Central memory CD8-positive, alpha-beta T cell (primary cell): ENCODE results near the gene HRH4.

Experiments used
- ATAC-seq: fragments of 150-1000 bp; cut with Tn5 transposase; replicated peaks from 2 replicates; pipeline ENCODE4 v1.10.0; 2022; ENCODE audit warnings: mild to moderate bottlenecking, moderate FRiP score, moderate number of reproducible peaks; ENCODE audit not compliant: poor library complexity, severe bottlenecking; ENCODE audit errors: extremely low read depth
- DNase-seq, 2 donors: peaks; one replicate each; pipeline ENCODE4 v3.0.0; 2021; ENCODE audit warnings: low spot score in 2 of 2
- H3K27ac Mint-ChIP-seq: one replicate; pipeline ENCODE4 v1.8.0; 2022; ENCODE audit warnings: low read depth, mild to moderate bottlenecking, moderate library complexity, mixed read lengths
- H3K27me3 Mint-ChIP-seq: one replicate; pipeline ENCODE4 v1.8.0; 2022; ENCODE audit warnings: mixed read lengths
- H3K36me3 Mint-ChIP-seq: one replicate; pipeline ENCODE4 v1.8.0; 2022; ENCODE audit warnings: mild to moderate bottlenecking, moderate library complexity, mixed read lengths; ENCODE audit not compliant: insufficient read depth
- H3K4me1 Mint-ChIP-seq: one replicate; pipeline ENCODE4 v1.8.0; 2022; ENCODE audit warnings: mixed read lengths
- H3K4me3 Mint-ChIP-seq: one replicate; pipeline ENCODE4 v1.8.0; 2022; ENCODE audit warnings: mild to moderate bottlenecking, moderate library complexity, mixed read lengths
- H3K9me3 Mint-ChIP-seq: one replicate; pipeline ENCODE4 v1.8.0; 2022; ENCODE audit warnings: mixed read lengths

Gene HRH4, protein sequence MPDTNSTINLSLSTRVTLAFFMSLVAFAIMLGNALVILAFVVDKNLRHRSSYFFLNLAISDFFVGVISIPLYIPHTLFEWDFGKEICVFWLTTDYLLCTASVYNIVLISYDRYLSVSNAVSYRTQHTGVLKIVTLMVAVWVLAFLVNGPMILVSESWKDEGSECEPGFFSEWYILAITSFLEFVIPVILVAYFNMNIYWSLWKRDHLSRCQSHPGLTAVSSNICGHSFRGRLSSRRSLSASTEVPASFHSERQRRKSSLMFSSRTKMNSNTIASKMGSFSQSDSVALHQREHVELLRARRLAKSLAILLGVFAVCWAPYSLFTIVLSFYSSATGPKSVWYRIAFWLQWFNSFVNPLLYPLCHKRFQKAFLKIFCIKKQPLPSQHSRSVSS

DNA sequence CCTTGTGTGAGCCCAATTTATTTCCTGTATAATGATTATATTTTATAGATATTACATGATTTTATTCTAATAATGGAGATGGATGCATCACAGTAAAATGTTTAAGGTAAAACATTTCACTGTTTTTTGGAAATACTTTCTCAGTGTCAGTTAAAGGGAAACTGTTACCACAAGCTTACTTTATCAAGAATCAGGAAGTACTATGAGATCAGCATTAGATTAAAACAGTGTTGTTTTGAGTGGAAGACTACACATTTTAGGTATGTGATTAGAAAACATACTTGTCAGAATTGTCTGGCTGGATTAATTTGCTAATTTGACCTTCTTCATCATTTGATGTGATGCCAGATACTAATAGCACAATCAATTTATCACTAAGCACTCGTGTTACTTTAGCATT lies at the start of gene HRH4:
HRH4 (plus strand) TSS at position 250 of the 400 bp plus-strand sequence; CDS start at position 342, 92 bp downstream.
- Mint-ChIP-seq H3K4me3 (no peak within 1 kb of the TSS), H3K9me3 (no peaks in the 10 kb centered on the region), H3K4me1 (peaks cover 6% of the 10 kb centered on the region), H3K36me3 (peaks cover 3% of the 10 kb centered on the region), H3K27ac (no peak within 1 kb of the TSS), H3K27me3 (peaks cover 8% of the 10 kb centered on the region)
- ATAC-seq = no peak
- no peak for DNase-seq

GRCh38 chr18:24413148-24413547 lies 47.3 kb upstream of the HRH4 start:
- DNase-seq (no peak), ATAC-seq (no peak)
- no peak overlapping the region for H3K27ac Mint-ChIP-seq
- peaks cover 33% of the 10 kb centered on the region for H3K27me3 Mint-ChIP-seq
- H3K36me3 Mint-ChIP-seq = no peaks in the 10 kb centered on the region
- no peaks in the 10 kb centered on the region for H3K9me3 Mint-ChIP-seq
- H3K4me1 Mint-ChIP-seq = no peaks in the 10 kb centered on the region
- no peak overlapping the region for H3K4me3 Mint-ChIP-seq

GRCh38 chr18:24414349-24415003 lies 46.0 kb upstream of the HRH4 start:
- peaks cover 31% of the 10 kb centered on the region for H3K27me3 Mint-ChIP-seq
- H3K27ac Mint-ChIP-seq = no peak overlapping the region
- no peak overlapping the region for H3K4me3 Mint-ChIP-seq
- no peaks in the 10 kb centered on the region for H3K36me3 Mint-ChIP-seq
- no peaks in the 10 kb centered on the region for H3K4me1 Mint-ChIP-seq
- ATAC-seq (no peak), DNase-seq (no peak)
- no peaks in the 10 kb centered on the region for H3K9me3 Mint-ChIP-seq

- H3K9me3 Mint-ChIP-seq = no peaks in the 10 kb centered on the region
- no peak for ATAC-seq
- no peak for DNase-seq
- H3K36me3 Mint-ChIP-seq = no peaks in the 10 kb centered on the region
- H3K4me1 Mint-ChIP-seq = no peaks in the 10 kb centered on the region
- no peak overlapping the region for H3K4me3 Mint-ChIP-seq
- peaks cover 46% of the 10 kb centered on the region for H3K27me3 Mint-ChIP-seq
- peak overlapping the region; percentile 30 for H3K27ac Mint-ChIP-seq
These were observed 43.0 kb upstream of the HRH4 start for GRCh38 chr18:24417480-24417879.

GRCh38 chr18:24420551-24420950 lies 39.9 kb upstream of the HRH4 start:
- Mint-ChIP-seq H3K9me3 (no peaks in the 10 kb centered on the region), H3K27ac (no peak overlapping the region), H3K27me3 (peaks cover 57% of the 10 kb centered on the region), H3K4me1 (no peaks in the 10 kb centered on the region), H3K4me3 (no peak overlapping the region), H3K36me3 (peaks cover 1% of the 10 kb centered on the region)
- DNase-seq = no peak
- no peak for ATAC-seq

DNA sequence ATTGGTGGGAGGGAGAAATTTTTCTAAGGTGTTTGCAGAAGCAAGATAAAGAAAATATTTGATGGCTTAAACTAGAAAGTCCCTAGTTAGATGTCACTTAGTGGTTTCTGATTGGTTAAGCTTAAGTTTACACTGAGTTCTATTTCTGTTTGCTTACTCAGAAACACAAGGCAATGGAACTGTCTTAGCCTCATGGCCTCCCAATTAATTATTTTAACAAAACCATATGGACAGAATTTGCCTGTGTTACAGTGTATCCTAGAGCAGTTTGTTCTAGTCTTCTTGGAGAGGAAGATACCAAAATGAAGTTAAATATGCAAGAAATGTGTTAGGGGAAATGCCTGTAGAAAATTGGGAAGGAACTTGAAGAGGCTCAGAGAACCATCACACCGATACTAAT lies 38.6 kb upstream of the HRH4 start:
- Mint-ChIP-seq H3K36me3 (peaks cover 3% of the 10 kb centered on the region), H3K4me3 (no peak overlapping the region), H3K4me1 (peaks cover under 1% of the 10 kb centered on the region), H3K9me3 (no peaks in the 10 kb centered on the region), H3K27ac (no peak overlapping the region), H3K27me3 (peaks cover 57% of the 10 kb centered on the region)
- no peak for DNase-seq
- ATAC-seq = no peak

- ATAC-seq = no peak
- peaks cover 34% of the 10 kb centered on the region for H3K27me3 Mint-ChIP-seq
- H3K4me1 Mint-ChIP-seq = peaks cover 12% of the 10 kb centered on the region
- no peaks in the 10 kb centered on the region for H3K9me3 Mint-ChIP-seq
- H3K27ac Mint-ChIP-seq = no peak overlapping the region
- H3K4me3 Mint-ChIP-seq = peak overlapping the region; percentile 84
- DNase-seq = no peak
- peaks cover 7% of the 10 kb centered on the region for H3K36me3 Mint-ChIP-seq
These were observed 34.4 kb upstream of the HRH4 start for GRCh38 chr18:24426073-24426397.

DNA sequence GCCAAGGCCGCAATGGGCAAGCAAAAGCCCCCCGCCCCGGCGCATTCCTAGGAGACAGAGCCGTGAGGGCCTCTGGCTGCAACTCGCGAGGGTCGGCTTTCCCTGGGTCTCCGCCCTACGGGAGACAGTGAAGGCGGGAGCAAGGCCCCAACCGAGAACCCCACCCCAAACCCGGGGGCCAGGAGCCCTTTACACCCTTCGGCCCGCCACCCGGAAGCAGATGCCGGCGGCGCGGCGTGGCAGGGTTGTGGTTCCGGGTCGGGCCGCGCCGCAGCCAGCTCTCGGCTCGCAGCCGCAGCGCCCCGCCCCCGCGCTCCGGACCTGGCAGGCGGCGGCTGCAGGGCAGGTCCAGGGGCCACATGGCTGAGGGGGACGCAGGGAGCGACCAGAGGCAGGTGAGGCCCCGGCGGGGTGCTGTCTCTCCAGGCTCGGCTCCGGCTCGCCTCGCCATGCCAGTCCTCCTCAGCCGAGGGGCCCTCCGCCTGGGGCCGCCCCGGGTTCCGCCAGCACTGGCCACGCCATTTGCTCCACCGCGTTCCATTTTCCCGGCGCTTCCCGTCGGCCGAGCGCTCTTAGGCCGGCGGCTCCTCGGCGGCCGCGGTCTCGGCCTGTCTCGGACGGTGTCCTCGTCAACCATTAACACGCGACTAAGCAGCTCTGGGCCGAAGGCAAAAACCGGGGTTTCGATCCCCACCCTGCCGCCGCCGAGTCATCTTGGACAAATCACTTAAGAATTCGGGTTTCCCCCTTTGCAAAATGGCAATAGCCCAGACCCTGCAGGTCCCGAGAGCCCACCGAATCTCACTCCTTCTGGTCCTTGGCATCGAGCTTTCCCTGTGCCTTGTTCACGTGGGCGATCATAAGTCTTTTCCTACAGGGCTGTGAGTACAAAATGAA lies 33.8 kb upstream of the HRH4 start, which contains the start of gene IMPACT:
IMPACT (plus strand) TSS at position 273 of the 897 bp plus-strand sequence; CDS start at position 360, 87 bp downstream.
- H3K4me3 Mint-ChIP-seq = peak within 1 kb of the TSS; percentile 84
- H3K27me3 Mint-ChIP-seq = peaks cover 28% of the 10 kb centered on the region
- ATAC-seq (peak; percentile 85), DNase-seq (peak; percentile 57 to 61)
- peaks cover 12% of the 10 kb centered on the region for H3K4me1 Mint-ChIP-seq
- no peaks in the 10 kb centered on the region for H3K9me3 Mint-ChIP-seq
- peak within 1 kb of the TSS; percentile 89 for H3K27ac Mint-ChIP-seq
- H3K36me3 Mint-ChIP-seq = peaks cover 7% of the 10 kb centered on the region

- Mint-ChIP-seq H3K4me3 (peak overlapping the region; percentile 84), H3K27ac (peak overlapping the region; percentile 89), H3K4me1 (peaks cover 12% of the 10 kb centered on the region), H3K9me3 (no peaks in the 10 kb centered on the region), H3K27me3 (peaks cover 20% of the 10 kb centered on the region), H3K36me3 (peaks cover 8% of the 10 kb centered on the region)
- DNase-seq = no peak
- no peak for ATAC-seq
These were observed 33.0 kb upstream of the HRH4 start for GRCh38 chr18:24427484-24427883.

DNA sequence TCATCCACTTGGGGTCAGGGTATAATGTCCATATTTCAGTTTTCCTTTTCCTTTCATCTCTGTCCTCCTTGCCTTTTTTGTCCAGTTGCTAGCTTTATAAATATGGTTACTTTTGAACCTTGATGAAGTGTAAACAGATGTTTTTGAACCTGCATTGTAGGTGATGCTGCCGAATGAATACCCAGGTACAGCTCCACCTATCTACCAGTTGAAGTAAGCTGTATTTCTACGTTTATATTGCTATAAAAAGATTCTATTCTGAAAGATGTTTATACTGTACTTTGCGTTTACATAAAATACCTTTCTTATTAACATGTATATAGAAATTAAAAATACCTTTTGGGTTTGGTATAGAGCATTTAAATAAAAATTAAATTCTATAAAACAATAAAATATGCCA lies 31.7 kb upstream of the HRH4 start:
- Mint-ChIP-seq H3K4me3 (no peak overlapping the region), H3K27me3 (peaks cover 7% of the 10 kb centered on the region), H3K27ac (no peak overlapping the region)

GRCh38 chr18:24429188-24429587 lies 31.2 kb upstream of the HRH4 start:
- Mint-ChIP-seq H3K9me3 (no peaks in the 10 kb centered on the region), H3K36me3 (peaks cover 11% of the 10 kb centered on the region), H3K4me3 (no peak overlapping the region), H3K4me1 (peaks cover 12% of the 10 kb centered on the region), H3K27ac (no peak overlapping the region), H3K27me3 (peaks cover 3% of the 10 kb centered on the region)
- DNase-seq = no peak
- ATAC-seq = no peak

More for the DNA sequence above, 31.7 kb upstream of the HRH4 start:
- ATAC-seq = no peak
- DNase-seq = no peak
- Mint-ChIP-seq H3K36me3 (peaks cover 11% of the 10 kb centered on the region), H3K9me3 (no peaks in the 10 kb centered on the region), H3K4me1 (peaks cover 12% of the 10 kb centered on the region)

GRCh38 chr18:24432618-24433017 lies 27.8 kb upstream of the HRH4 start:
- H3K36me3 Mint-ChIP-seq = peaks cover 7% of the 10 kb centered on the region
- no peak for ATAC-seq
- H3K4me1 Mint-ChIP-seq = peaks cover 6% of the 10 kb centered on the region
- H3K27ac Mint-ChIP-seq = no peak overlapping the region
- no peaks in the 10 kb centered on the region for H3K9me3 Mint-ChIP-seq
- no peaks in the 10 kb centered on the region for H3K27me3 Mint-ChIP-seq
- H3K4me3 Mint-ChIP-seq = no peak overlapping the region
- DNase-seq = no peak
